GM19452 (cell line): ENCODE measurements around the gene CBFA2T3.
"Not testable (repeated sequence)": the region's sequence is repeated elsewhere in the genome, so short reads cannot be mapped to it uniquely, and the experiment has no call there.

Source experiments
- ATAC-seq: cut with Tn5 transposase; IDR thresholded peaks from one replicate; pipeline ENCODE4 v1.9.1; 2021; ENCODE audit not compliant: unreplicated experiment

CBFA2T3 gene

DNA sequence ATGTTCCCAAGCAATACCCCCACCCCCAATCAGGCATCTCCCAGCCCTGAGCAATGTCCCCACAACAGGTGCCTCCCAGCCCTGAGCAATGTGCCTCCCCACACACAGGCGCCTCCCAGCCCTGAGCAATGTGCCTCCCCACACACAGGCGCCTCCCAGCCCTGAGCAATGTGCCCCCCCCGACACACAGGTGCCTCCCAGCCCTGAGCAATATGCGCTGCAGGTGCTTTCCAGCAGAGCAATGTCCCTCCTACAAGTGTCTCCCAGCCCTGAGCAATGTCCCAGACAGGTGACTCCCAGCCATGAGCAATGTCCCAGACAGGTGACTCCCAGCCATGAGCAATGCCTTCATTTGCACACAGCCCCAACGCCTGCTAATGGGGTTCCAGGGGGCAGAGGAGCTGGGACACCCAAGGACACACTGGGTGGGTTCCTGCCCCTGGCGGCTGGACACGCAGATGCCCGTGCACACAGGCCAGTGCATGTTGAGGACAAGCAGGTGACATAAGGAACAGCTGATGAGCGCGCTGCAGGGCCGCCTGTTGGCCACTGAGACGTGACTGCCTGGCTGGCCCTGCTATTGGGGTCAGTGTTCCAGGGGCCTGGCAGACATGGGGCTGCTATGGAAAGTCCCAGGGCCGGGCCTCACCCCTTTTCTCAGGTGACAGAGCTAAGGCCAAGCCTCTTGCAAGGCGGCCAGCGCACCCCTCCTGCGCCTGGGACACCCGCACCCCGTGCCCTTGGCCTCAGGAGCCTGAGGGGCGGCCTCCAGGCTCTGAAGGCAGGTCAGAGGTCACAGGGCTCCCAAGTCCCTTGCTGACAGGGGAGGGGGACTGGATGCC is 83.7 kb downstream of the CBFA2T3 start:
- ATAC-seq = no peak

DNA sequence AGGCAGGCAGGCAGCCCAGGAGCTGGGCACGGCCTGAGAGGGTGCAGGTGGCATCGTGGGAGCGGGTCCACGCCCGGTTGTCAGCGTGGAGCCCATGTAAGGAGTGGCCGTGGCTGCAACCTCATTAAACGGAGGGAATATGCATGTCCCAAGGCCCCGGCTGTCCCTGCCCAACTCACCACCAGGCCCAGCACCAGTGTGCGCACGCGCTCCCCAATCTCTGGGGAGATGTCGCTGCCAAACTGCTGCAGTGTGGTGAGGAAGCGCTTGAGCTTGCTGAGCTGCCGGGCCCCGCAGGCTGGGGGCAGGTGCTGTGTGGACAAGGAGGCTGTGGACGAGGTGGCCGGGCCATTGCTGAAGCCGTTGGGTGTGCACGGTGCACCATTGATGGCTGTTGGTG is 84.9 kb downstream of the CBFA2T3 start:
- ATAC-seq = no peak

DNA sequence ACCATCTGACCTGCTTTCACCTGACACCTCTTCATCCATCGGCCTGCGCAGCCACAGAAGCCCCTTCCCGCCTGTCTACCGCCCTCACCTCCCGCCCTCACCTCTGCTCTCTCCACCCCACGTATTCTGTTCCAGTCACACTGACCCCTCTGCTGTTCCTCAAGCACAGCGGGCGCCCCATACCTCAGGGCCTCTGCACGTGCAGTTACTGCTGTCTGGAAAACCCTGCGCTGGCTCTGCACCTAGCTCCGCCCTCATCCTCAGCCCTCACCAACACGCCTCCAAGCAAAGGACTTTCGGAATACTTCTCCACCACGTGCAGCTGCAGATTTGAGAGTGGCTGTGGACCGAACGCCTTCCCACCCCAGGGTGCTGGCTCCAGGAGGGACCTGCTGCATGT is 85.9 kb downstream of the CBFA2T3 start:
- no peak for ATAC-seq

DNA sequence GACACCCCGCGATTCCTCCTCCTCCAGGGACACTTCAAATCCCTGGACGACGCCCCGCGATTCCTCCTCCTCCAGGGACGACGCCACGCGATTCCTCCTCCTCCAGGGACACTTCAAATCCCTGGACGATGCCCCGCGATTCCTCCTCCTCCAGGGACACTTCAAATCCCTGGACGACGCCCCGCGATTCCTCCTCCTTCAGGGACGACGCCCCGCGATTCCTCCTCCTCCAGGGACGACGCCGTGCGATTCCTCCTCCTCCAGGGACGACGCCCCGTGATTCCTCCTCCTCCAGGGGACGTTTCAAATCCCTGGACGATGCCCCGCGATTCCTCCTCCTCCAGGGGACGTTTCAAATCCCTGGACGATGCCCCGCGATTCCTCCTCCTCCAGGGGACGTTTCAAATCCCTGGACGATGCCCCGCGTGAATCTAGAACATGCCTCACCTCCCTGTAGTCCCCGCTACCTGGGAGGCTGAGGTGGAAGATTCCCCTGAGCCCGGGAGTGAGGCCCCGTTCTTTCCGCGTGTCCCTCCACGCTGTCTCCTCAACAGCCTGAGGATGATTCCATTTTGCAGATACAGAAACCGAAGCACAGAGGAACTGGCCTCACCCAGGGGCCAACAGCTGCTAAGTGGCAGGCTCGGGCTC is 87.2 kb downstream of the CBFA2T3 start:
- not testable (repeated sequence) for ATAC-seq

DNA sequence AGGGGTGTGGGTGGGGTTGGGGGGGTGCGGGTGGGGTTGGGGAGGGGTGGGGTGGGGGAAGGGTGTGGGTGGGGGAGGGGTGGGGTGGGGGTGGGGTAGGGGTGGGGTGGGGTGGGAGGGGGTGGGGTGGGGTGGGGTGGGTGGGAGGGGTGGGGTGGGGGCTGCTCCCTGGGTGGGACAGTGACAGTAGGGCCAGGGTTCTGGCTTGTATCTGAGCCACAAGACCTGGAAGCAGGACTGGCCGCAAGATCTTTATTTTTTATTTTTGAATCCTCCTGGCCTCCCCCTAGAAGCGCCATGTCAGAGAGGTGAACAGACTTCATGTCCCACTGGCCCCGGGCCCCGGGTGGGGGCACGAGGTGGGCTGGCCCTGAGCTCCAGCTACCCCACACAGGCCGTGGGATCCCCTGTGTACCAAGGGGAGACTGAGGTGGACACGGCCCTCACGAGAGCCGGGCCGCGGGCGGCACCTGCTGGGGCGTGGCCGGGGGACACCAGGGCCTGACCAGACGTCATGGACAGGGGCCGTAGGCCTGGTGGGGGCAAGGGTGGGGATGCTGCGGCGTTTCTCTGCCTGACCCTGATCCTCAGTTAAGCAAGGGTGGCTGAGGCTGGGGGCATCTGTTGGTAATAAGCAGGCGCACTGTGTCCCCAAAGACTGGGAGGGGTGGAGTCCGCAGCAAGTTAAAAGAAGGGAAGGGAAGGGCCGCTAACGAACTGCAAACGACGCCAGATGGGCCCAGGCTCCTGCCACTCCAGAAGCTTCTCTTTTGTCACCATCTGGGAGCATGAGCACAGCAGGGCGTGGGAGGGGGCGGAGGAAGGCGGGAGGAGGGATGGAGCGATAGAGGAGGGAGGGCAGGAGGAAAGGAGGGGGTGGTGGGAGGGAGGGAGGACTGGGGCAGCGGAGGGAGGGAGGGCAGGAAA is 88.3 kb downstream of the CBFA2T3 start:
- no peak for ATAC-seq

DNA sequence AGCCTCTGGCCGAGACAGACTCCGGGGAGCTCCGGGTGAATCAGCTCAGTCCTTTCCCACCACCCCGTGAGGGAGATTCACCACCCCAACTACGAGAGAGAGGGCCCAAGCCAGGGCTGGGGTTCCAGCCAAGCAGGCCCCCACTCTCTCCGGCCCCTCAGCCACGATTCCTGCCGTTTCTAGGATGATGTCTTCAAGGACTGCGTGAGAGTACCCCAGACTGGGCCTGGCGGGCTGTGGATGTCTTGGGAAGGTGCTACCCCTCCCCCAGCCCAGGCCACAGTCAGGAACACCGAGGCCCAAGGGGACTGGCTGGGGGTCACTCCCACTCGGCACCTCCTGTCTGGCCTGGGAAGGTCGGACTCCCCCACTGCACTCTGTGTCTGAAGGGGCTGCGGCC is 89.0 kb downstream of the CBFA2T3 start:
- no peak for ATAC-seq

DNA sequence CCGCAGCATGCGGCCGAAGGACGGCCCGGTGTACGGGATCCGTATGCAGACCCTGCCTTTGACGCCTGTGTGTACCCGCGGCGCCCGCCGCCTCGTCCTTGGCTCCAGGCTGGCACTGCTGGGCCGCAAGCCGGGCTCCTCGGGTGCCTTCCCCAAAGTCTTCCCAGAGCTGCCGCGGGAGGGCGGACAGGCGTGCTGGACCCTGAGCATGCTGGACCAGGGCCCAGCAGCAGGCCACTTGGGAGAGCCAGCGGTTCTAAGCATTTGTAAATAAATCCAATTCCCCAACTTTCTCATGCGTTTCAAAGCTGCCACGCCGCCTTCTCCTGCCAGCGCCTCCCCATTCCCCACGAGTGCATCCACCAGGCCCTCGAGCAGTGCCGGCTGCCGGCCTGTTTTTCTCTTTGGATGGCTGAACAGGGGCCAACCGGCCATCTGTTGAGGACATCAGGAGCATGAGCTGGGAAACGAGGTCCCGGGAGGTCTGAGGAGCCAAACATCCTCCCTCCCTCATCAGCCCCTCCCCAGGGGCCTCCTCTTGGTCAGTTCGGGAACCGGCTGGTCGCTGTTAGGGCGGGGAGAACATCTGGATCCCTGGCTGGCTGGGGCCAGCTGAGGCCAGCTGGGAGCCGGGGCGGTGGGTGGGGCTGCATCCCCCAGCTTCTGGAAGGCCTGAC is 90.0 kb downstream of the CBFA2T3 start:
- no peak for ATAC-seq

DNA sequence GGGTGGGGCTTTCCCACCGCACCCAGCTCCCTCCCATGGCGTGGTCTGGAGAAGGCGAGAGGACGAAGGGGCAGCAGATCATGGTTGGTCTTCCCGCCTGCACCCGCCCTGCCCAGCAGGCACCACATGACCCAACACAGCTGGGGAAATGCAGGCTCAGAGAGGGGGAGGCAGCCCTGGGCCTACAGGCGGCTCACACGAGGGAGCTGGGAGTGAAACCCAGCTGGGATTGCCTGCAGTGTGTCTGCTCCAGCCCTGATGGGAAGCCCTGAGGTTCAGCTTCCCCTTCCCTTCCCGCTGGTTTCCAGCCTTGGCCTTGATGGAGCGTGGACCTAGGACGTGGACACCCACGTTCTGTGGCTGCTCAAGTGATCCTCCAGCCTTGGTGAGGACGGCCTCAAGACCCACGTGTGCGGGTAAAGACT is 90.6 kb downstream of the CBFA2T3 start:
- no peak for ATAC-seq

DNA sequence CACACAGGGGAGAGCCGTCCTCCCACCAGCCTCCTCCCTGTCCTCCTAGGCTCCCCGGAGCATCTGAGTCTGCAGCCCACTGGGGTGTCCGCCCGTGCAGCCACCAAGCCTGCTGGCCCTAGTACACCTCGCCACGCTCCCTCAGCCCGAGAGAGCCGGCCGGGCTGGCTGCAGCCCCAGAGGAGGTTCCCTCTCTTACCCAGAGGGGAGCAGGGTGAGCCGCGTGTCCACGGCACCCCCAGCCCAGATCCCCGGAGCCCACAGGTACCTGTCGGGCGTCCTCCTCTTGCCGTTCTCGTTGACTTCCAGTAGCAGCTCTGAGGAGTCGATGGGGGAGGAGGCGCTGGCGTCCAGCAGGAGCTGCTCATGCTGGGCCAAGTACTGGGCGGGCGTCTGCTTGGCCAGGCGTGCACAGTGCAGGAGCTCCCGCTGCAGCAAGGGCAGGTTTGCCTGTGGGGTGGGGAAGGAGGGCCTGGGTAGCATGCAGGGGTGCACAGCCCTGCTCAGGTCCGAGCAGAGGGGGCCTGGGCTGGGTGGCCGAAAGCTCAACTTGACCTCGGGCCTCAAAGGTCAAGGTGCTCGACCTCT is 91.2 kb downstream of the CBFA2T3 start:
- ATAC-seq = no peak

DNA sequence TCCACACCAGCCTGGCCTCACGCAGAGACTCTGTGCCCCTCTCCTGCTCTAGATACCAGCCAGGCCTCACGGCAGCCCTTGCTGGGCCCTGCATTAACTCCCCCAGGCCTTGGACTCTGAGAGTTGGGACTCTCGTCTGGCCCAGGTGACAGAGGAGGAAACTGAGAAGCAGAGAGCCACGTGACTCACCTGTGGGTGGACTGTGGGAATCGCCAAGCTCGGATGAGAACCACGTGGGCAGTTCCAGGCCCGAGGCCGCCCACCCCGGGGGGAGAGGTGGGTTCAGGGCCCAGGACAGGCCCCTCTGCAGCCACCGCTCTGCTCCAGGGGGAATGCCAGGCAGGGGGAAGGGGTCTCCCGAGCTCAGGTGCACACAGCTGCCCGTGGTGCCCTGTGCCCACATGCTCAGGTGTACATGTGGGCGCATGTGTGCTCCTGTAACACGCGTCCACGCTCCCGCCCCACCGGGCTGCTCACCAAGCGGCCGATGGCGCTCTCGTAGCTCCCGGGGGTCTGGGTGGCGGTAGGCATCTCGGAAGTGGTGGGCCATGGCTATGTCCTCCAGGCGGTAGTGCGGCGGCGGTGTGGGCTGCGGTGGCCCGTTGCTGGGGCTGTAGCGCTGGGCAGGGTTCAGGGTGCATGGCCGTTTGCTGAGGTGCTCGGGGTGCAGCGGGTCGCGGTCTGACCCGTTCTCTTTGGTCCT is 92.3 kb downstream of the CBFA2T3 start:
- ATAC-seq = no peak

DNA sequence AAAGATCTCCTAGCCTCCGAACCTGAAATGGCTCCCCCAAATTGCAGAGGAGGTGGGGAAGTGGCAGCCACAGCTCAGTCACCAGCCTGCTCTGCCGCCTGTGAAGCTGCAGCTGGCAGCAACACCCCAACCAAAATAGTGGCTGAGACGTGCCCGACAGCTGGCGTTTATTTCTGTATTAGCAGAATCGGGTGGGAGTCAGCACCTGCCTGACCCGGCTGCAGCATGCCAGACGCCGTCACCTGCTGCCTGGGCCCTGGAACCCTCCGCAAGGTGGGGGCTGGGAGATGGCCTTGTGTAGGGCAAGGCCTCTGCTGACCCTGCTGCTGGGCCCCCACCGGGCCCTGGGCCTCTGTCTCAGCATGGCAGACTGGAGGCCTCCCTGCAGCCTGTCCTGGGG is 93.1 kb downstream of the CBFA2T3 start:
- no peak for ATAC-seq

DNA sequence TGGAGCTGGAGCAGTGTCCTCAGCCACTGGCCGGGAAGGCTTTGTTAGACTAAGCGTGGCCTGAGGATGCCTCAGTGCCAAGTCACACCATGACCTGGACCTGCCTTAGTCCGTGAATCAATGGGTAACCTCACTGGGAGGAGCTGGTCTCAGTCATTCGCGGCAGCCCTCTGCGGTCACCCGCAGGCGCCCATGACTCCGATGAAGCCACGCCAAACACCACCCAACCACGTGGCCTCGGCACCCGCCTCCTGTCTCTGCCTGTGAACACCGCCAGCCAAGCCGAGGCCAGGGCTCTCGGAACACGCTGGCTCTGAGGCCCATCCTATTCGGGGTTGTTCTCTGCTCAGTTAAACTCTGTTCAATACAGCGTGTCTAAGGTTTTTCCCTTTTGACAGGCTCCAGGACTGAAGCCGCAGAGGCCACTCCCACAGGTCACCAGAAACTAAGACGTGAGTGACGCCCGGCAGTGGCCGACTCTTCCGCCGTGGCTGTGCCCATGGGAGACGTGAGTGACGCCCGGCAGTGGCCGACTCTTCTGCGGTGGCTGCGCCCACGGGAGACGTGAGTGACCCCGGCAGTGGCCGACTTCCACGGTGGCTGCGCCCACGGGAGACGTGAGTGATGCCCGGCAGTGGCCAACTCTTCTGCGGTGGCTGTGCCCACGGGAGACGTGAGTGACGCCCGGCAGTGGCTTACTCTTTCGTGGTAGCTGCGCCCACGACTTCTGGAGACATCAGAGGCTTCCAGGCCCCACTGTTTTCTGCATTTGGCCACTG is 93.7 kb downstream of the CBFA2T3 start:
- ATAC-seq = no peak

DNA sequence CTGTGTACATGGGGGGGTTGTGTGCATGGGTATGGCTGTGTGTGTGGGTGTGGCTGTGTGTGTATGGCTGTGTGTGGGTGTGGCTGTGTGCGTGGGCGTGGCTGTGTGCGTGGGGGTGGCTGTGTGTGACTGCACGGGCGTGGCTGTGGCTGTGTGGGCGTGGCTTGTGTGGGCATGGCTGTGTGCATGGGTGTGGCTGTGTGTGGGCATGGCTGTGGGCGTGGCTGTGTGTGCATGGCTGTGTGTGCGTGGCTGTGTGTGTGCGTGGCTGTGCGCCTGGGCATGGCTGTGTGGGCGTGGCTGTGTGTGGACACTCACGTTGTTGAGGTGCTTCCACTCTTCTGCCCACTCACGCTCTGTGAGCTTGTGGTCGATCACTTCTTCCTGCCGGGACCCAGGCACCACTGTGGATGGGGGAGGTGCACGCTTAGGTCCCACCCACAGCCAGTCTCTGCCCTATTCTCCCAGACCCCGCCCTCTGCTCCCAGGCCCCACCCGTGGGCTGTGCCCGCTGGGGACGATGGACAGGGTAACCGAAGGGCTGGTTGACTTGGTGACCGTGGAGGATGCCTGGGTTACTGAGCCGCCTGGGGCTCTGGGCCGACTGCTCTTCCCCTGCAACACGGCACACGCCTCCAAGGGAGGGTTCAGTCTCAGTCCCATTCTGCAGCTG is 94.5 kb downstream of the CBFA2T3 start:
- no peak for ATAC-seq

DNA sequence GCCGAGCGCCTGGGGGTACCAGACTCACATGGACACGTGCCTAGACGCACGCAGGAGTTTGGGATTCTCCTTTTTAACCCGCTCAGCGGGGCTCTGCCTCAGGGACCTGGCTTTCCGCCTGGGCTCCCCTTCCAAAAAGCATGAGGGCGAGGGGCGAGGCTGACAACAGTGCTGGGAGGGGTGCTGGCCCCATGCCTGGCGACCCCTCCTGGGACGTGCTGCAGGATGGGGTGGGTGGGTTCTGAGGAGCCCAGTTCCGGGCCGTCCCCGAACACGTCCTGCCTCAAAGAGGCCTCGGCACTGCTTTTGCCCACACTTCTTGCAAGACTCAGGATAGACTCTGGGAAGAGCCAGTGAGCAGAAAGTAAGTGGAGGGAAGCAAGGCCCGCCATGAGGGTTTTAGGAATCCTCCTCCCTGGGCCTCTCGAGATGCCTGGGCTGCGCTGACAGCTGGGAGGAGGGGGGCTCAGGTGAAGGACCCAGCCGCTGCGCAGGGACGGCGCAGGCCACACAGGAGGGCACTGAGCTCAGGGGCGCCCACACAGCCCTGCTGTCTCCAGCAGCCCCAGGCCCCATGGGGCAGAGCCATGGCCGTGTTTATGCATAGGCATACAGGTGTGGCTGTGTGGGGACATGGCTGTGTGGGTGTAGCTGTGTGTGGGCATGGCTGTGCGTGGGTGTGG is 95.2 kb downstream of the CBFA2T3 start:
- ATAC-seq = no peak

DNA sequence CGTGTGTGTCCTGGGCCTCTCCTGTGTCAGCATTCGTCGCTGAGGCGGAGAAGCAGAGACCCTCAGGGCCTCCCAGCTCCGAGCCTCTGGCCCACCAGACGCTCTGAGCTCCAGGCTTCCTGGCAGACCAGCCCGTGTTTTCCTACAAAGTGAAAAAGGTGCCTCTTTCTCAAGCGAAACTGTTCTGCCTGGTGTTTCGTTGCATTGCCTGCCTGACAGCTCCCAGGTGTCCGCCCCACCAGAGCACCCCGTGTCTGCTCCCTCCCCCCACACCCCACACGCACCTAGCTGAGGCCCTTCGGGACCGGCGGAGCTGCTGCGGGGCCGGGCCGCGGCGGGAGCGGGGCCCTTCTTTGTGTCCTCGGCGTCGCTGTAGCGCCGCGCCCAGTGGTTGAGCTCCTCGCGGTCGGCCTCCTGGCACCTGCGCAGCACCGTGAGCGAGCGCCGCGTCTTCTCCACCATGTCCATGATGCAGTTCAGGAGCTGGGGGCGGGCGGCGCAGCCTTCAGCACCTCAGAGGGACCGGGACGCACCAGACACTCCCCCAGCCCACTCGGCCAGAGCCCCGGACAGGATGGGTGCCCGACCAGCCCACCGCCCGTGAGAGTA is 95.9 kb downstream of the CBFA2T3 start:
- ATAC-seq = no peak

DNA sequence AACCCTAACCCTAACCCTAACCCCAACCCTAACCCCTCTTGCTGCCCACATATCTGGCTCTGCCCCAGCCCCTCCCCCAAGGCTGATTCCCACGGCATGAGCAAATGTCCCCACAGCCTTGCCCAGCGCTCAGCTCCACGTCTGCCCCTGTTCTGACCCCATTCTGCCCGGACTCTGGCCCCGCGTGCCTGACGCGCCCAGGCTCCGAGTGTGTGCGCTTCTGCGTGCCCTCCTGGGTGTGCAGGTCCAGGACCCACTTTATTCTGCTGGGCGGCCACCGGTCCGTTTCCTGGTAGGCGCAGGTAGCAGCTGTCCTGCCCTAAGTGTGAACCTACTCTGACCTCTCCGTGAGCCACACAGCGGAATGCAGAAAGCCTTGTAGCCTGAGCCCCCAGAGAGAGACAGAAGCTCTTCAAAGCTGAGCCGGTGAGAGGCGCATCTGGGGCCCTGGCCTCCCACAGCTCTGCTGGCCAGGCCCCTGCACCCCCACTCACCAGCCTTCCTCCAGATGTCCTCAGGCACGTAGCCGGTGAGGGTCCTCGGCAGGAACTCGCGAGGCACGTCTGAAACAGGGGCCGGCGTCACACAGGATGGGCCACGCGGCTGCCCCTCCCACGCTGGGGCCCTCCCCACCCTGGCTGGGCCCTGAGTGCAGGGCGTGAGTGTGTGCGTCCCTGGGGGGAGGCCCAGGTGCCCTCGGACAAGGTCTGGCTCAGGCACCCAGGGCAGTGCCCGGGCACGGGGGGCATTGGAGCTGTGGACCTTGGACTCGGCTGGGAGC is 96.6 kb downstream of the CBFA2T3 start:
- no peak for ATAC-seq

DNA sequence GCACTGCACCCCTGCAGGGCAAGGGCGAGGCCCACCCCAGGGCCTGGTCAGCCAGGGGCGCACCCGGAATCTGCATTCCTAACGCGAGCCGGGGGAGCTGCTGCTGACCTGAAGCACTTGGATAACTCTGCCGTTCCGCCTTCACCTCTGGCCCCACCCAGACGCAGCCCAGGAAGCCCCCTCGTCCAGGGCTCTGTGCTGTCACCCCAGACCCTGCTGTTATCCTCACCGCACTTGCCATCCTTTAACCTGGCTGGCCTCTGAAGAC is 97.3 kb downstream of the CBFA2T3 start:
- ATAC-seq = no peak
